Lower lobe of right lung (tissue), 2 donors: ENCODE measurements around the gene PRKAR1B. TPM values are rescaled to one million over a fixed set of nuclear protein-coding genes. Genes with fewer than 3 reads are reported as not detected.
A peak's percentile ranks its signal among the peaks of the same experiment; 100 is the strongest.

Source experiments
- ATAC-seq, 2 donors: fragments of 200-7000 bp; cut with Tn5 transposase; one replicate each; pipeline ENCODE4 v1.9.1; 2020 to 2022; ENCODE audit warnings: mild to moderate bottlenecking in 2 of 2, moderate library complexity in 2 of 2
- DNase-seq: peaks from one replicate; pipeline ENCODE4 v3.0.0-alpha.2; 2020
- H3K27ac ChIP-seq: fragments of 200-600 bp; one replicate; pipeline ENCODE4 v1.8.0; 2022
- H3K27me3 ChIP-seq: fragments of 200-600 bp; one replicate; pipeline ENCODE4 v1.8.0; 2022; ENCODE audit warnings: low read depth
- H3K36me3 ChIP-seq: fragments of 200-600 bp; one replicate; pipeline ENCODE4 v1.8.0; 2022; ENCODE audit warnings: mild to moderate bottlenecking
- H3K4me1 ChIP-seq: fragments of 200-600 bp; one replicate; pipeline ENCODE4 v1.8.0; 2022
- H3K4me3 ChIP-seq: fragments of 200-600 bp; one replicate; pipeline ENCODE4 v1.8.0; 2022; ENCODE audit warnings: mild to moderate bottlenecking
- H3K9me3 ChIP-seq: fragments of 200-600 bp; one replicate; pipeline ENCODE4 v1.8.0; 2022
- intact Hi-C: fragments of 100-400 bp; cut with DNase I; formaldehyde crosslinking; loops from one replicate; pipeline ENCODE4 v1.11.0; 2022
- total RNA-seq: library from RNA; stranded (reverse); fragmentation: NEBNext Ultra II Directional; extraction: Animal tissue kit (Norgen Biotek cat#: 25700); gene quantifications from one replicate; pipeline ENCODE4 v1.2.1, GENCODE V29; 2021
- TF ChIP-seq, protein P1 (sequence below): fragments of 200-600 bp; IDR thresholded peaks from one replicate; pipeline ENCODE4 v1.8.0; 2022; ENCODE audit warnings: antibody characterized with exemption, mild to moderate bottlenecking
- donor health status: DM: no; HTN: yes; CAD: no; lungs with severe emphysema.

The PRKAR1B gene
- total RNA-seq, 1 donor from 2014 or later: 16.8 TPM

DNA sequence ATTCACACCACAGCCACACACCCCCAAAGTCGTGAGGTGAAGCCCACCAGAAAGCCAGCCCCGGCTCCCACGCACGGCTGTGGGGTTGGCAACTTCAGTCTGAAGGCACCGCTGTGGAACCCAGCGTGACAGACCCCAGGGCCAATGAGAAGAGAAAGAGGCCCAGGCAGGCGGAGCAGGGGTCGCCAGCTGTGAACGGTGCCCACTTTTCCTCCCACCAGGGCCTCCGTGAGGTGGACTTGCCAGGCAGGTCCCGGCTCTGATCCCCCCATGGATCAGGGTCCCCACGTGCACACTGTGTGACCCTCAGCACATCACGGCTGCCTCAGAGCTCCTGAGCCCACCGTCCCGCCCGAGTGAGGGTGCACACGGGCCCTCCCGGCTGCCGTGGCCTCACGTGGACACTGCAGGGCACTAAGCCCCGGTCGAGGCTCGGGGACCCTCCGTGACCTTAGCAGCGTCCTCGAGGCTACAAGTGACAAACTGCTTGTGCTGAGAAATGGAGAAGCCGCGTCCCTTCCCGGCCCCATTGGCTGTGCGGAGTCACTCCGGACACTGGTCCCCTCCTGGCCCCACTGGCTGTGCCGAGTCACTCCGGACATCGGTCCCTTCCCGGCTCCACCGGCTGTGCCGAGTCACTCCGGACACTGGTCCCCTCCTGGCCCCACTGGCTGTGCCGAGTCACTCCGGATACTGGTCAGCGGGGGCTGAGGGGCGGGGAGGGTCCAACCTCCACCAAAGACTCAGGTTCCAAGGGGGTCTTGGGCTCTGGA is 135.0 kb downstream of the PRKAR1B start:
- intact Hi-C loops: no loop called here

DNA sequence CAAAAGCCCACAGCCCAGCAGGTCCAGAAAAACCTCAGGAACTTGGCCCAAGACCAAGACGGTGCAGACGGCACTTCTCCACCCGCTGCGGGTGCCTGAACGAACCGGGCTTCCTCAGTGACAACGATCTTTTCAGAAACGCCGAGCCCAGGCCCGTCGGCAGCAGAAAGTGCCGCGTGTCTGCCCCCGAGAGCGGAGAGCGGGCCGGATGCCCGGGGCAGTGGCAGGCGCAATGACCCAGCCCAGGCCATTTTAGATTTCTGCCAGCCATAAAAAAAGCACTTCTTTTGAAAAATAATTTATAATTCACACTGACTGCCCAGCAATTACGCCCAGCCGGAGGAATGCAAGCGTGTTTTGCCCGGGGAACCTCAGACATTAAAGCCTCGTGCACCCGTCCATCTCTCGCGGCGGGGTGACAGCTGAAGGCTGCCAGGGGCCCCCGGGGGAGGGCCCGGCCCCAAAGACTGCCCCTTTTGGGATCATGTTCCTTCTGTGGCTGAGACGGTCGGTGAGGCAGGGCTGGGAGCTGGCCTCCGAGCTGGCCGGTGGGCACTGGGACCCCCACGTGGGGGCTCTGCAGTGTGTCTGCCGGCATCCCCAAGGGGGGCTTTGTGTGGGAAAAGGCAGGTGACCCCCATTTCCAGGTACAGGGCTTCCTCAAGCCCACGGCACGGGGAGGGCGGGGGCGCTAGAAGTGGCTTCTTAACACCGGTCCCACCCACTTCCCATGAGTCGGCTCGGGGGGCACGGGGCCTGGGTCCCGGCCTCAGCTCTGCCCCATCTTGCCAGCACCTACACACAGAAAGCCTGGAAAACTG is 136.1 kb downstream of the PRKAR1B start:
- intact Hi-C loops: no loop called here
- ATAC-seq: no peak
- H3K27me3 ChIP-seq: no peaks in the 10 kb centered on the region
- H3K4me1 ChIP-seq: peaks cover 10% of the 10 kb centered on the region
- no peaks in the 10 kb centered on the region for H3K9me3 ChIP-seq
- TF ChIP-seq, protein P1, sequence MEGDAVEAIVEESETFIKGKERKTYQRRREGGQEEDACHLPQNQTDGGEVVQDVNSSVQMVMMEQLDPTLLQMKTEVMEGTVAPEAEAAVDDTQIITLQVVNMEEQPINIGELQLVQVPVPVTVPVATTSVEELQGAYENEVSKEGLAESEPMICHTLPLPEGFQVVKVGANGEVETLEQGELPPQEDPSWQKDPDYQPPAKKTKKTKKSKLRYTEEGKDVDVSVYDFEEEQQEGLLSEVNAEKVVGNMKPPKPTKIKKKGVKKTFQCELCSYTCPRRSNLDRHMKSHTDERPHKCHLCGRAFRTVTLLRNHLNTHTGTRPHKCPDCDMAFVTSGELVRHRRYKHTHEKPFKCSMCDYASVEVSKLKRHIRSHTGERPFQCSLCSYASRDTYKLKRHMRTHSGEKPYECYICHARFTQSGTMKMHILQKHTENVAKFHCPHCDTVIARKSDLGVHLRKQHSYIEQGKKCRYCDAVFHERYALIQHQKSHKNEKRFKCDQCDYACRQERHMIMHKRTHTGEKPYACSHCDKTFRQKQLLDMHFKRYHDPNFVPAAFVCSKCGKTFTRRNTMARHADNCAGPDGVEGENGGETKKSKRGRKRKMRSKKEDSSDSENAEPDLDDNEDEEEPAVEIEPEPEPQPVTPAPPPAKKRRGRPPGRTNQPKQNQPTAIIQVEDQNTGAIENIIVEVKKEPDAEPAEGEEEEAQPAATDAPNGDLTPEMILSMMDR: no peak
- no peaks in the 10 kb centered on the region for H3K36me3 ChIP-seq
- H3K4me3 ChIP-seq: no peak overlapping the region
- DNase-seq: peak; percentile 44
- no peak overlapping the region for H3K27ac ChIP-seq

More for the DNA sequence above, 135.0 kb downstream of the PRKAR1B start:
- H3K27me3 ChIP-seq: no peaks in the 10 kb centered on the region
- no peak overlapping the region for H3K4me3 ChIP-seq
- no peaks in the 10 kb centered on the region for H3K36me3 ChIP-seq
- TF ChIP-seq, protein P1: no peak
- no peak for ATAC-seq
- DNase-seq: no peak
- peaks cover 10% of the 10 kb centered on the region for H3K4me1 ChIP-seq
- no peak overlapping the region for H3K27ac ChIP-seq
- no peaks in the 10 kb centered on the region for H3K9me3 ChIP-seq

DNA sequence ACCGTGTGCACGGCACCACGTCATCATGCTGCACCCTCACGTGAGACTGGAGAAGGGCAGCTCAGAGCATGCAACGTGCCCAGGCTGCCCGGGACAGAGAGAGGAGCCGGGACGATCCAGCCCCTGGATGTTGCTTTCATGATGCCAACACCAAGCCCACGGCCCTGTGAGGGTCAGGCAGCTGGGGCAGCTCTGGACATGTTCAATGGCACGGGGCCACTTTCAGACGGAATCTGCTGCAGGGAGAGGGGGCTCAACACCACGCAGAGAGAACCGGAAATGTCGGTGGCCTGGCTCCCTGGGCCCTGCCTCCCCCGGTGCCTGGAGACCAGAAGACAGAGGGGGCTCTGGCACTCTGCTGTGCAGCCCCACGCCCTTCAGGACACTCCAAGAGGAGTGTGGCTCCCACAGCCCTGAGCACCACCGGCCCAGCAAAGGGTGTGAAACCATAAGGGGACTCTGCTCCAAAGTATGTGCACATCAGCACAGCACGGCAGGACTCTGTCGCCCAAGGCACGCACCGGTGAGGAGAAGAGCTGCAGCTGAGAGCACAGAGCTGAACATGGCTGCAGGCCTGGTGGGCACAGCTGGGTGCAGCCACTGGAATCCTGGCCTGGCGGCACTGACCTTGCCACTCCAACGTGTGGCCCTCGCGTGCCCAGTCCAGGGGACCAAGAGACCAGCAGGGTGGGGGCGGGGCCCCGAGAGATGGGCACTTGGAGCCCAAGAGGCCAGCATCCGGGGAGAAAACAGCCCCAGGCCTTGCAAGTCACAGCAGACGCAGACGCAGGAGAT is 137.1 kb downstream of the PRKAR1B start:
- H3K4me3 ChIP-seq: no peak overlapping the region
- ATAC-seq: no peak
- H3K4me1 ChIP-seq: peaks cover 10% of the 10 kb centered on the region
- H3K36me3 ChIP-seq: no peaks in the 10 kb centered on the region
- intact Hi-C loops: no loop called here
- DNase-seq: peak; percentile 28
- H3K27me3 ChIP-seq: no peaks in the 10 kb centered on the region
- TF ChIP-seq, protein P1: no peak
- no peaks in the 10 kb centered on the region for H3K9me3 ChIP-seq
- H3K27ac ChIP-seq: no peak overlapping the region

DNA sequence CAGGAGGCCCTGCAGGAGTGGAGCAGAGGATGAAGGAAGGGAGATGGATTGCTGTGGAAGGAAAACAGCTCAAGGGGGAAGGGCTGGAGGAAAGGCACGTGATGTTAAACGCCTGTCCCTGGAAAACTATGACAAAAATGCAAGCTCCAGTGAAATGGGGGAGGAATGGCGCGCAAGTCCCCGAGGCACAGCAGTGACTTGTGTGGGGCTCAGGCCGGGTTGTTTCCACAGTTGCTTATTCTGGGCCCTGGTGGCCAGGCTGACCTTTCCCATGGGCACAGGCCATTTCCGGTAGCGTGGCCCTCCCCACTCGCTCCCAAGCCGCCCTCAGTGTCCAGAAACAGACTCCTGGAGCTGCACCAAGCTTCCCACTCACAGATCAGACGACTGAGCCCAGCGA is 139.3 kb downstream of the PRKAR1B start:
- Histone ChIP-seq H3K4me3 (no peak overlapping the region), H3K27me3 (no peaks in the 10 kb centered on the region), H3K27ac (no peak overlapping the region), H3K36me3 (no peaks in the 10 kb centered on the region), H3K4me1 (peaks cover 10% of the 10 kb centered on the region), H3K9me3 (no peaks in the 10 kb centered on the region)
- TF ChIP-seq, protein P1: no peak
- intact Hi-C loops: no loop called here
- ATAC-seq (no peak), DNase-seq (peak; percentile 39)

DNA sequence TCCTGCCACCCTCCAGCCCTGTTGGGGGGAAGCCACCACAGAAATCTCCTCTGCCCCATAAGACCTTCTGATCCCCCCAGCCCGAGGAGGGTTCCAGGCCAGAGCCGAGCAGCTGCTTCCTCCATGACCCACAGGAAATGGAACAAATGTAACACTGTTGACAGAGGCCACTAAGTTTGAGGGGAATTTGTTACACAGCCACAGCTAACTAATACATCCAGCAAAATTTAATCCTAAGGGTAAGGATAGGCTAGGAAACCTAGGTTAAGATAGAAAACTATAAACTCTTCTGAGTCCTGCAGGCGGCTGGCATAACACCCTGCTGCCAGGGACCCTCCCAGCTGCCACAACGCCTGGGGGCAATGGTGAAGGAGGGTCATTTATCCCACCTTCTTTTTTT is 140.6 kb downstream of the PRKAR1B start:
- Histone ChIP-seq H3K9me3 (no peaks in the 10 kb centered on the region), H3K4me1 (peaks cover 10% of the 10 kb centered on the region), H3K36me3 (no peaks in the 10 kb centered on the region), H3K27ac (no peak overlapping the region), H3K27me3 (no peaks in the 10 kb centered on the region), H3K4me3 (no peak overlapping the region)
- TF ChIP-seq, protein P1: no peak
- intact Hi-C loops: no loop called here
- DNase-seq (peak; percentile 25), ATAC-seq (no peak)
